HG03280 (cell line): Measurements from ENCODE around the gene PAPPA2.

Experiments
- ATAC-seq: cut with Tn5 transposase; IDR thresholded peaks from one replicate; pipeline ENCODE4 v1.9.1; 2021; ENCODE audit warnings: mild to moderate bottlenecking, moderate library complexity; ENCODE audit not compliant: unreplicated experiment

Gene PAPPA2

DNA sequence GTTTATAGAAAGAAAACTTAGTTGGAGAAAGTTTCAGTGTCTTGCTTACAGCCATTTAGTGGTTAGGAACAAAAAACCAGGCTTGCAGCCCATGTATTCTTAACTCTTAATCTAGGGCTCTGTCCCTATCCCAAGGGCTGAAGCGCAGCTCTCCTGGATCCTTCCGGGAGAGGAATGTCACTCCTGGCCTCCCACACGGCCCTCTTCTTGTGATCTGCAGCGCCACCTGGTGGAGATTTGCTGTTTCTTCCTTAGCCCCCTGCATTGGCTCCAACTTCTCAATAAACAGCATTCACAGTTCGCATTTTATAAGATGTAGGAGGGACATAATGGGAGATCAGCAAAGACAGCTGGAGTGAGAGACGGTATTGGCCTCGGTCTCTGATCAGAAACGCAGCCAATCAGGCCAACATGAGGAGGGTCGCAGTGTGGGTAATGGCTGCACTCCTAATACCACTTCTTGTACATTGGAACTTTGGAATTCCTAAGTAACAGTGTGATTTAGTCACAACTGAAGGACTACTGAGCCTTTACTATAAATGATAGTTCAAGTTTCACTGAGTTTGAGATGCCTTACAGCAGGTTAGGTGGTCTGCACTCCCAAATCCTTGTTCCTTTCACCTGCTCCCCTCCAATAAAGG is 418.1 kb downstream of the PAPPA2 start:
- peak; percentile 57 for ATAC-seq

DNA sequence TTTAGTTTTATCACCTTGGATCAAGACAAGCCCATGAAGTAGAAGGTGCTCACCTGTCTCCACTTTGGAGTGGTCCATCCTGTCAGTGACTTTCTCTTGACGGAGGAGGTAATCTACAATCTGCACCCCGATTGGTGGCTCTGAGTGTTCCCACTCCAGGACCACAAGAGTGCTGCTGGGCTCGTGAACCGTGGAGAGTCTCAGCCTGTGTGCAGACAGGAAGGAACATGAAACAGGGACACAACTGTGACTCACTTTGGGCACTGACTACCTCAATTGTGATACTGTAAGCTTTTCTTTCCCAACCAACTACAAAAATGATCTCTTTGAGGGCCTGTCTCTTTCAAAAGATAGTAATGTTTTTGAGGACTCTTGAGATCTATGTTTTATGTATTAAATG is 421.3 kb downstream of the PAPPA2 start:
- ATAC-seq: no peak

DNA sequence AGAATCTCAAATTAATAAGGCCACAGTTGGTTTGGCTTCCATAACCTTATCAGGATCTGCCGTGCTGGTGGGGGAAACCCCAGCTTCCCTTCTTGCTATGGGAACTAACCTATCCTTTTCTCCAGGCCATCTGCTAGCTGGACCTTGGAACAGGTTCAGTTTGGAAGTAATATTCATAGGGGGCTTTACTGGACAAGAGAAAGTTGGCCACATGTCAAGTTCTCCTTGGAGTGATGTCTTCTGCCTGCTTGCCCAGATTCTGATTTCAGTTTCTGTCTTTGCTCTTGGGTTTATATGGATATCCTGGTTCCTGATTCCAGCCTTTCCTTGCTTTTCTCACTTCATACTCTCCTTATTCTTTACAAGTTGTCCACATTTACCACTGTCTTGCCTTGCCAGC is 421.9 kb downstream of the PAPPA2 start:
- ATAC-seq: no peak

DNA sequence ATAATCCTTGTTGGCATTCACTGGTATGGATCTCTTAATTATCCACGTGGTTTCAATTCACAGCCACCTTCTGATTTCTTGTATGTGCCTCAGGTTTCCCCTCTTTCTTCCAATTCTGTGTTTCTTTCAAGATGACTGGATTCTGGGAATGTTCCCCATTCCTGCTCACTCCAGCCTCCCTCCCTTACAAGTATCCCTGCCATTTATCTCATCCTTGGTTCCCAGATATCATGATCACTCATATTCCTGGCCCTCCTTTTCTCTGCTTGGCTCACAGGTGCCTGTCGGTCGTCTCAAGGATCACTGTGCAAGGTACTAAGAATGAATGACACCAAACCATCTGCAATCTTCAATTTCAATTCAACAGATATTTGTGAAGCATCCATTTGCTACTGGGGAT is 422.4 kb downstream of the PAPPA2 start:
- no peak for ATAC-seq

DNA sequence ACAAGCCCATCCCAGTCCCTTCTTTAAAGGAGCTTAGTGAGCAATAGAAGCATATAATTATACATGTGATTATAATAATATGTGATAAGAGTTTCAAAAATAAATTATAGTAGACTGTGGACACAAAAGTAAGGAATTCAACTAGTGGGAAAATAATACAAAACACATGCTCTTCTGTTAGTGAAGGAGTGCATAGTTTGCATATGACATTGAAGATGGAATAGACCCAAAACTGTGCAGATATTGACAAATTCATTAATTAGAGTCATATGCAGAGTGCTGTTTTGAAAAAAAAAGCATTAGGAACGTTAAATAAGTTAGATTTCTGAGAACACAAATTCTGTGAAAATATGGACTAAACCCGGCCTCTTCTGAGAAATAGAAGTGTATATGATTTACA is 422.8 kb downstream of the PAPPA2 start:
- ATAC-seq: no peak

DNA sequence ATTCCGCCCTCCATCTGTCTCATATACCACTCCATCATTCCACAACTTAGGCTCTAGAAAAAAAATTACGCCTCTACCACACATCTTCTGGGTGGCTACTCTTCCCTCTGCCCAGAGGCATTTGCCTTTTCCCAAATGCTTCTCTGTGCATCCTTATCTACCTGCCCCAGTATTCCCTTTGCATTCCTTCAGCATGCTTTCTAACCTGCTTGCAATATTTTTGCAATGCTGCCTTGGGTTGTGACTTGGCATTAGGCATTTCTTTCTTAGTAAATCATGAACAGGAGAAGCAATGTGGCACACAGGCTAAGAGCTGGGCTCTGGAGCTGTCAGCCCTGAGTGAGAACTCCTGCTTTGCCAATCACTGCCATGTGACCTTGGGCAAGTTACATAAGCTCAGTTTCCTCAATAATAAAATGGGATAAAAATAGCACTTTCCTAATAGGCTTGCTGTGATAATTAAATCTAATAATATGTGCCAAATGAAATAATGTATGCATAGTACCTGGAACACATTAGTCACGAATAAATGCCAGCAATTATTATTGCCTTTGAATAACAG is 425.6 kb downstream of the PAPPA2 start:
- no peak for ATAC-seq

DNA sequence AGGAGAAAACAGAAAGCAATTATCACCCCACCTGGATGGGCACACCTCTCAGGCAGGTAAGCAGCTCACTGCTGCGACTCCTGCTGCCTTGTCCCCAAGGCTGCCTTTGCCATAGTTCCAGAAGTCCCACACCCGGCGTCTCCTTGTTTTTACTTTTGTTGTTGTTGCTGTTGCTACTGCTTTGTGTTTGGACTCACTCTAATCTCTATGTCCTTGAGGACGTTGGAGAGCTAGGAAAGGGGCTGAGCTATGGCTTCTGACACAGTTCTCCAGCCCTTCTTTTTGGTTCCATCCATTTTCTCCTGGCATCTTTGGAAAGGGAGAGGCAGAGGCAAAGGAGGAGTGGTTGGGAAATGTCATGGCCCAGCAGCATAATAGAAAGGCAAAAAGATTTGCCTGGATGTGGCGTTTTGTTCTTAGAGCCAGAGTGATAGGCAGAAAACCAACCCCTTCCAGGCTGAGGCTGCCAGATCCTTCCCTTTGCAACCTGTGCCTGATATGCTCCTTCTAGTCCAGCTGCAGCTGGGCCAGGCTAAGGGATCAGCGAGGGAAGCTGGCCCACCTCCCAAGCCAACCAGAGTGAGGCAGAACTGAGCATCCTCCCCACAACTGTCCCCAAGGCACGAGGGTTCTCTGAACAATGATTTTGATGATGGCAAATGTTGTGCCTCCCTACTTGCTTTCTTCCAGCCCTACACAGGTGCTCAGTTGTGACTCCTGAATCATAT is 430.8 kb downstream of the PAPPA2 start:
- no peak for ATAC-seq

DNA sequence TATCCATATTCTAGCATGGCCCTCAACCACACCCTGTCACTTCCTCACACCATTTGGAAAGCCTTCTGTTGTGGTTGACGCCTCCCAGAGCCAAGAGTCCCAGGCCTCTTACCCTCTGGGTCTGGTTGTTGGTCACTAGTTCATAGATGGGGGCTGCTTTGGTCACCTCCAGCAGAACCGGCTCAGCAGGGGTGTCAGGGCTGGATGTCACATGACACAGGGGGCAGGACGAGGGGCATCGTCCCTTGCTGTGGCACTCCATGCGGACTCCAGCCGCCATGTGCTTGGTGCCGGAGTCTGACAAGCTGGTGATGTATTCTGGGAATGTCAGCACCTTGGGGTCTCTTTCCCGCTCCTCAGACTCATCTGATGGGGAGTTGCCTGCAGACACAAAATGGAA is 431.5 kb downstream of the PAPPA2 start:
- no peak for ATAC-seq
